Adrenal gland (tissue), 5 donors: ENCODE measurements around the gene VENTX.

Experiments
- POLR2A ChIP-seq, 2 donors: fragments of 450-650 bp; IDR thresholded peaks; one replicate each; pipeline ENCODE4 v1.6.1; 2017; ENCODE audit warnings: antibody characterized with exemption in 2 of 2, mild to moderate bottlenecking in 2 of 2, moderate library complexity in 1 of 2
- TF ChIP-seq, protein P1 (sequence below), 6 experiments: fragments of 450-650 bp in 4 of 6; fragments of 200-600 bp in 2 of 6; sonication (generic) in 1 of 6; IDR thresholded peaks; 1 replicate in 5 of 6; 2 replicates in 1 of 6; pipeline versions ENCODE4 v1.5.1 to v1.8.0; 2016 to 2021; ENCODE audit warnings: antibody characterized with exemption in 6 of 6, mild to moderate bottlenecking in 2 of 6, moderate library complexity in 1 of 6
- donor health status: DM: no; HTN: no; CAD: no.

DNA sequence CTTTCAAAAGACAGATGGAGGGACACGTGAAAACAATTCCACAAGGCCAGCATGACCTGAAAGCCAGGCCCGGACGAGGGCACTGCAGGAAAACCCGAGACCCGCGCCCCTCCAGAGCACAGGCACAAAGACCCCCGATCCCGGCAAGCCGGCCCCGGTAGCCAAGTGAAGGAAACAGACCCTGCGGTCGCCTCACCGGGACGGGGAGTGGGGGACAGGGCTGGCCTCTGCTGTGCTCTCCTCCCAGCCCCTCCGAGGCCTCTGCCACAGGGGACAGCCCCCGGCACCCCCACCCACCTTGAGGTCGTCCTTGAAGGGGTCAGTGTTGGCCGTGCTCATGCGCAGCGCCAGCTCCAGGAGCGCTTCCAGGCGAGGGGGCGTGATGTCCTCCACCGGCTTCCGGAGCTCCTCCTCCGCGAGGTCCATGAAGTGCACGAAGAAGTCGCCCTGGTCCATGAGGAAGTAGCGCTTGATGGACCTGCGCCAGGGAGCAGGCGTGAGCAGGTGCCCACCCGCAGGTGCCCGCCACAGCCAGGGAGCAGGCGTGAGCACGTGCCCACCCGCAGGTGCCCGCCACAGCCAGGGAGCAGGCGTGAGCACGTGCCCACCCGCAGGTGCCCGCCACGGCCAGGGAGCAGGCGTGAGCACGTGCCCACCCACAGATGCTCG, 50.3 kb downstream of the VENTX start:
- TF ChIP-seq, protein P1, sequence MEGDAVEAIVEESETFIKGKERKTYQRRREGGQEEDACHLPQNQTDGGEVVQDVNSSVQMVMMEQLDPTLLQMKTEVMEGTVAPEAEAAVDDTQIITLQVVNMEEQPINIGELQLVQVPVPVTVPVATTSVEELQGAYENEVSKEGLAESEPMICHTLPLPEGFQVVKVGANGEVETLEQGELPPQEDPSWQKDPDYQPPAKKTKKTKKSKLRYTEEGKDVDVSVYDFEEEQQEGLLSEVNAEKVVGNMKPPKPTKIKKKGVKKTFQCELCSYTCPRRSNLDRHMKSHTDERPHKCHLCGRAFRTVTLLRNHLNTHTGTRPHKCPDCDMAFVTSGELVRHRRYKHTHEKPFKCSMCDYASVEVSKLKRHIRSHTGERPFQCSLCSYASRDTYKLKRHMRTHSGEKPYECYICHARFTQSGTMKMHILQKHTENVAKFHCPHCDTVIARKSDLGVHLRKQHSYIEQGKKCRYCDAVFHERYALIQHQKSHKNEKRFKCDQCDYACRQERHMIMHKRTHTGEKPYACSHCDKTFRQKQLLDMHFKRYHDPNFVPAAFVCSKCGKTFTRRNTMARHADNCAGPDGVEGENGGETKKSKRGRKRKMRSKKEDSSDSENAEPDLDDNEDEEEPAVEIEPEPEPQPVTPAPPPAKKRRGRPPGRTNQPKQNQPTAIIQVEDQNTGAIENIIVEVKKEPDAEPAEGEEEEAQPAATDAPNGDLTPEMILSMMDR (IDR thresholded peaks at IDR 0.05), result no peak
- no peak for TF ChIP-seq POLR2A (IDR thresholded peaks at IDR 0.05)
